ENCODE results near the gene RNF144A. TPM values are rescaled to one million over a fixed set of nuclear protein-coding genes. Genes with fewer than 3 reads are reported as not detected.

The RNF144A gene
- total RNA-seq, 1 donor from 2014 or later: 1.8 TPM

- DNase-seq (ENCODE audit: low spot score in 2 of 2): no peak
- no peak overlapping the region for H3K4me3 ChIP-seq
- TF ChIP-seq, protein P1, sequence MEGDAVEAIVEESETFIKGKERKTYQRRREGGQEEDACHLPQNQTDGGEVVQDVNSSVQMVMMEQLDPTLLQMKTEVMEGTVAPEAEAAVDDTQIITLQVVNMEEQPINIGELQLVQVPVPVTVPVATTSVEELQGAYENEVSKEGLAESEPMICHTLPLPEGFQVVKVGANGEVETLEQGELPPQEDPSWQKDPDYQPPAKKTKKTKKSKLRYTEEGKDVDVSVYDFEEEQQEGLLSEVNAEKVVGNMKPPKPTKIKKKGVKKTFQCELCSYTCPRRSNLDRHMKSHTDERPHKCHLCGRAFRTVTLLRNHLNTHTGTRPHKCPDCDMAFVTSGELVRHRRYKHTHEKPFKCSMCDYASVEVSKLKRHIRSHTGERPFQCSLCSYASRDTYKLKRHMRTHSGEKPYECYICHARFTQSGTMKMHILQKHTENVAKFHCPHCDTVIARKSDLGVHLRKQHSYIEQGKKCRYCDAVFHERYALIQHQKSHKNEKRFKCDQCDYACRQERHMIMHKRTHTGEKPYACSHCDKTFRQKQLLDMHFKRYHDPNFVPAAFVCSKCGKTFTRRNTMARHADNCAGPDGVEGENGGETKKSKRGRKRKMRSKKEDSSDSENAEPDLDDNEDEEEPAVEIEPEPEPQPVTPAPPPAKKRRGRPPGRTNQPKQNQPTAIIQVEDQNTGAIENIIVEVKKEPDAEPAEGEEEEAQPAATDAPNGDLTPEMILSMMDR (IDR thresholded peaks at IDR 0.05): no peak
- no peaks in the 10 kb centered on the region for H3K9me3 ChIP-seq
- H3K36me3 ChIP-seq: no peaks in the 10 kb centered on the region
- peaks cover under 1 to 3% of the 10 kb centered on the region in 2 donors for H3K4me1 ChIP-seq
- no peaks in the 10 kb centered on the region for H3K27me3 ChIP-seq
- peak overlapping the region in 1 of 2 donors; percentile 13 for H3K27ac ChIP-seq
- intact Hi-C loops (cut with DNase I): no loop called here
Measured at GRCh38 chr2:7071916-7072556, 154.8 kb downstream of the RNF144A start.

DNA sequence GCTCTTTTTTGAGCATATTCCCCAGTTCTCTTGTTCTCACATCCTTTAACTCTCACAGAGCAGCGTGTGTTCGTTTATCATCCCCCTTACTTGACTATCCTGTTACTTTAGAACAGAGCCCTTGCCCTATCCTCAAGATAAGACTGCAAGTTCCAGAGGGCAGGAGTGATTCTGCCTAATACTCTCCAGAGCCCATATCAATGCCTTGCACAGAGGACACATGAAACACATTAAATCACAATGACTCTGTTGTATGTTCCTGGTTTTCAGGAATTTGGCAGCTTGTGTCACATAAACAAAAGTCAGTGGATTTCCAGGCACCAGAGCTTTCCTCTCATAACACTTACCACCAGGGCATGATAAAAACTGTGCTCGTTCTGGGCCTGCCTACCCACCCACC, 156.7 kb downstream of the RNF144A start:
- intact Hi-C loops (cut with DNase I): no loop called here
- Histone ChIP-seq H3K36me3 (no peaks in the 10 kb centered on the region), H3K9me3 (no peaks in the 10 kb centered on the region), H3K27ac (no peak overlapping the region), H3K4me3 (no peak overlapping the region), H3K27me3 (no peaks in the 10 kb centered on the region), H3K4me1 (peaks cover 0 to 2% of the 10 kb centered on the region in 2 donors)
- DNase-seq (ENCODE audit: low spot score in 2 of 2): no peak
- TF ChIP-seq, protein P1 (IDR thresholded peaks at IDR 0.05): no peak

- no peaks in the 10 kb centered on the region for H3K9me3 ChIP-seq
- no peak overlapping the region for H3K27ac ChIP-seq
- H3K4me3 ChIP-seq: no peak overlapping the region
- H3K36me3 ChIP-seq: no peaks in the 10 kb centered on the region
- no peaks in the 10 kb centered on the region for H3K27me3 ChIP-seq
- no peaks in the 10 kb centered on the region for H3K4me1 ChIP-seq
- intact Hi-C loops (cut with DNase I): no loop called here
- TF ChIP-seq, protein P1 (IDR thresholded peaks at IDR 0.05): no peak
- DNase-seq (ENCODE audit: low spot score in 2 of 2): no peak
Measured at GRCh38 chr2:7075834-7076233, 158.6 kb downstream of the RNF144A start.

GRCh38 chr2:7077660-7078267, 160.6 kb downstream of the RNF144A start:
- Histone ChIP-seq H3K4me1 (no peaks in the 10 kb centered on the region), H3K4me3 (no peak overlapping the region), H3K36me3 (no peaks in the 10 kb centered on the region), H3K27ac (no peak overlapping the region), H3K9me3 (no peaks in the 10 kb centered on the region), H3K27me3 (no peaks in the 10 kb centered on the region)
- no peak for DNase-seq (ENCODE audit: low spot score in 2 of 2)
- TF ChIP-seq, protein P1 (IDR thresholded peaks at IDR 0.05): no peak
- intact Hi-C loops (cut with DNase I): no loop called here

- peak overlapping the region; percentile 57 to 71 for H3K27ac ChIP-seq
- TF ChIP-seq, protein P1 (IDR thresholded peaks at IDR 0.05): peak in 2 of 3 experiments; percentile 16 to 37
- H3K4me3 ChIP-seq: no peak overlapping the region
- no peaks in the 10 kb centered on the region for H3K4me1 ChIP-seq
- intact Hi-C loops (cut with DNase I): no loop called here
- DNase-seq (ENCODE audit: low spot score in 2 of 2): no peak
- no peaks in the 10 kb centered on the region for H3K36me3 ChIP-seq
- no peaks in the 10 kb centered on the region for H3K27me3 ChIP-seq
- peaks cover 0 to 3% of the 10 kb centered on the region in 2 donors for H3K9me3 ChIP-seq
Measured at GRCh38 chr2:7083580-7084509, 166.6 kb downstream of the RNF144A start.

Data from ascending aorta (tissue), 2 donors.